ENCODE results near the gene HVCN1. TPM values are rescaled to one million over a fixed set of nuclear protein-coding genes. Genes with fewer than 3 reads are reported as not detected.

Gene HVCN1
- total and polyA plus RNA-seq, 5 donors = 11.3 to 33.4 (median 14.0) TPM

DNA sequence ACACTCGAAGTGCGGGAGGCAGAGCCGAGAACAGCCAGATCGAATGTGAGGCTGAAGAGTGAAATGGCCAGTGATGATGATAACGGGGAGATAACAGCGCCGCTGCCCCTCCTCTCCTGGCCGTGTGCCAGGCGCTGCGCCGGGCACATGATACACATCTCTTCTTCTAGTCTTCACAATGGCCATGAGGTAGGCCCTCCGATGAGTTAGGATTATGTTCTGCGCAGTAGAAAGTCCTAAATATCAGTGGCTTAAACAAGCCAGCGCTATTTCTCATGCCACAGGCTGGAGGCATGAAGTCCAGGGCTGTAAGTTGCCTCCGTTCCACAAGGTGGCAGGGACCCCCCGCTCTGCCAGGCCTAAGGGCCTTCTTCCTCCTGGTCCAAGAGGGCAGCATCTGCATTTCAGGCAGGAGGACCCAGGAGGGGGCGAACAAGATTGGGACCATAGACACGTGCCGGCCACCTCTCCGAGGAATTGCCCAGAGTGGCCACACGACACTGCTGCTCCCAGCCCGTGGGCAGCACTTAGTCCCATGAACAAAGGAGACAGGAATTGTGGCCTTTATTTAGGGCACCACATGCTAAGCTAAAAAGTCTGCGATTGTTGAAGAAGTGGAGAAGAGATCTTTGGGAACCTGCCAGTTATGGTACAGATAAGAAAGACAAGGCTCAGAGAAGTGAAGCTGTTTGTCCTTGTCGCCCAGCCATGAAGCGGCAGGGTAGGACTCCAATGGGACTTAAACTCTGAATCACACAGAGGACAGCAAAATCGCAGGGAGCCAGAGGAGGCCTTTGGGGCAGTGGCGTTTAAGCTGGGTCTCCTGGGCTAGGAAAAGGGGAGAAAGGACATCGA, 10.9 kb upstream of the HVCN1 start:
- 61% methylated on average over 28 of the region's 28 CpGs for WGBS
- DNase-seq (peak in 2 of 3 donors; percentile 71 to 79), ATAC-seq (peak; percentile 9 to 13)
- Histone ChIP-seq H3K27me3 (ENCODE audit: control insufficient read depth, insufficient read depth) (no peaks in the 10 kb centered on the region), H3K27ac (ENCODE audit: low read length) (peak overlapping the region; percentile 80), H3K4me1 (ENCODE audit: control insufficient read depth, insufficient read depth, low read length) (peaks cover 2% of the 10 kb centered on the region), H3K4me3 (ENCODE audit: low read length) (no peak overlapping the region), H3K9me3 (ENCODE audit: control insufficient read depth, low read length) (no peaks in the 10 kb centered on the region)
- intact Hi-C loops (cut with DNase I) = no loop called here

GRCh38 chr12:110698171-110698902, 9.4 kb upstream of the HVCN1 start:
- ATAC-seq (peak; percentile 84 to 87), DNase-seq (peak; percentile 79 to 91 (median 90))
- Histone ChIP-seq H3K4me3 (ENCODE audit: low read length) (no peak overlapping the region), H3K27ac (ENCODE audit: low read length) (peak overlapping the region; percentile 80), H3K27me3 (ENCODE audit: control insufficient read depth, insufficient read depth) (no peaks in the 10 kb centered on the region), H3K4me1 (ENCODE audit: control insufficient read depth, insufficient read depth, low read length) (peaks cover 2% of the 10 kb centered on the region), H3K9me3 (ENCODE audit: control insufficient read depth, low read length) (no peaks in the 10 kb centered on the region)
- intact Hi-C loops (cut with DNase I) = no loop called here
- 27% methylated on average over 20 of the region's 20 CpGs for WGBS

- intact Hi-C loops (cut with DNase I) = no loop called here
- H3K4me1 ChIP-seq (ENCODE audit: control insufficient read depth, insufficient read depth, low read length) = peaks cover 2% of the 10 kb centered on the region
- ATAC-seq (no peak), DNase-seq (no peak)
- no peaks in the 10 kb centered on the region for H3K9me3 ChIP-seq (ENCODE audit: control insufficient read depth, low read length)
- H3K27me3 ChIP-seq (ENCODE audit: control insufficient read depth, insufficient read depth) = no peaks in the 10 kb centered on the region
- no peak overlapping the region for H3K27ac ChIP-seq (ENCODE audit: low read length)
- 88% methylated on average over 2 of the region's 2 CpGs for WGBS
- no peak overlapping the region for H3K4me3 ChIP-seq (ENCODE audit: low read length)
Observed at GRCh38 chr12:110697236-110697635, 8.3 kb upstream of the HVCN1 start.

- H3K4me3 ChIP-seq (ENCODE audit: low read length) = no peak overlapping the region
- WGBS = 81% methylated on average over 3 of the region's 3 CpGs
- no peak overlapping the region for H3K27ac ChIP-seq (ENCODE audit: low read length)
- intact Hi-C loops (cut with DNase I) = no loop called here
- ATAC-seq (no peak), DNase-seq (no peak)
- no peaks in the 10 kb centered on the region for H3K9me3 ChIP-seq (ENCODE audit: control insufficient read depth, low read length)
- peaks cover 2% of the 10 kb centered on the region for H3K4me1 ChIP-seq (ENCODE audit: control insufficient read depth, insufficient read depth, low read length)
- H3K27me3 ChIP-seq (ENCODE audit: control insufficient read depth, insufficient read depth) = no peaks in the 10 kb centered on the region
Observed at GRCh38 chr12:110696283-110696682, 7.4 kb upstream of the HVCN1 start.

GRCh38 chr12:110694330-110694901, 5.5 kb upstream of the HVCN1 start:
- WGBS = 53% methylated on average over 12 of the region's 12 CpGs
- peak overlapping the region; percentile 53 for H3K27ac ChIP-seq (ENCODE audit: low read length)
- H3K4me1 ChIP-seq (ENCODE audit: control insufficient read depth, insufficient read depth, low read length) = peaks cover 2% of the 10 kb centered on the region
- intact Hi-C loops (cut with DNase I) = no loop called here
- peak; percentile 68 to 85 (median 81) for DNase-seq
- H3K27me3 ChIP-seq (ENCODE audit: control insufficient read depth, insufficient read depth) = no peaks in the 10 kb centered on the region
- no peak overlapping the region for H3K4me3 ChIP-seq (ENCODE audit: low read length)
- ATAC-seq = peak; percentile 48 to 61
- no peaks in the 10 kb centered on the region for H3K9me3 ChIP-seq (ENCODE audit: control insufficient read depth, low read length)

GRCh38 chr12:110693731-110694130, 4.8 kb upstream of the HVCN1 start:
- Histone ChIP-seq H3K9me3 (ENCODE audit: control insufficient read depth, low read length) (no peaks in the 10 kb centered on the region), H3K4me1 (ENCODE audit: control insufficient read depth, insufficient read depth, low read length) (no peaks in the 10 kb centered on the region), H3K27ac (ENCODE audit: low read length) (no peak overlapping the region), H3K4me3 (ENCODE audit: low read length) (no peak overlapping the region), H3K27me3 (ENCODE audit: control insufficient read depth, insufficient read depth) (no peaks in the 10 kb centered on the region)
- no peak for ATAC-seq
- DNase-seq = peak; percentile 45 to 77 (median 73)
- intact Hi-C loops (cut with DNase I) = no loop called here
- WGBS = 66% methylated on average over 7 of the region's 7 CpGs

DNA sequence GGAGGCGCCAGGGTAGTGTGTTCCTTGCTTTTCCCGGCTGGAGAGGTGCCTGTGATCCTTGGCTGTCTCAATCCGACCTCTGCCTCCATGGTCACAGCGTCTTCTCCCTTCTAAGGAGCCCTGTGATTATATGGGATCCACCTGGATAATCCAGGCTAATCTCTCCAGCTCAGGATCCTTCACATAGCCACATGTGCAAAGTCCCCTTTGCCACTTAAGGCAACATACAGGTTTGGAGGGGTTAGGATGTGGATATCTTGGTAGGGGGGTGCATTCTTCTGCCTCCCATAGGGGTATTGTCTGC, 1.2 kb upstream of the HVCN1 start:
- 68% methylated on average over 4 of the region's 4 CpGs for WGBS
- no peak overlapping the region for H3K4me3 ChIP-seq (ENCODE audit: low read length)
- peaks cover 7% of the 10 kb centered on the region for H3K4me1 ChIP-seq (ENCODE audit: control insufficient read depth, insufficient read depth, low read length)
- H3K27ac ChIP-seq (ENCODE audit: low read length) = no peak overlapping the region
- no peaks in the 10 kb centered on the region for H3K9me3 ChIP-seq (ENCODE audit: control insufficient read depth, low read length)
- intact Hi-C loops (cut with DNase I) = no loop called here
- DNase-seq (no peak), ATAC-seq (no peak)
- no peaks in the 10 kb centered on the region for H3K27me3 ChIP-seq (ENCODE audit: control insufficient read depth, insufficient read depth)

DNA sequence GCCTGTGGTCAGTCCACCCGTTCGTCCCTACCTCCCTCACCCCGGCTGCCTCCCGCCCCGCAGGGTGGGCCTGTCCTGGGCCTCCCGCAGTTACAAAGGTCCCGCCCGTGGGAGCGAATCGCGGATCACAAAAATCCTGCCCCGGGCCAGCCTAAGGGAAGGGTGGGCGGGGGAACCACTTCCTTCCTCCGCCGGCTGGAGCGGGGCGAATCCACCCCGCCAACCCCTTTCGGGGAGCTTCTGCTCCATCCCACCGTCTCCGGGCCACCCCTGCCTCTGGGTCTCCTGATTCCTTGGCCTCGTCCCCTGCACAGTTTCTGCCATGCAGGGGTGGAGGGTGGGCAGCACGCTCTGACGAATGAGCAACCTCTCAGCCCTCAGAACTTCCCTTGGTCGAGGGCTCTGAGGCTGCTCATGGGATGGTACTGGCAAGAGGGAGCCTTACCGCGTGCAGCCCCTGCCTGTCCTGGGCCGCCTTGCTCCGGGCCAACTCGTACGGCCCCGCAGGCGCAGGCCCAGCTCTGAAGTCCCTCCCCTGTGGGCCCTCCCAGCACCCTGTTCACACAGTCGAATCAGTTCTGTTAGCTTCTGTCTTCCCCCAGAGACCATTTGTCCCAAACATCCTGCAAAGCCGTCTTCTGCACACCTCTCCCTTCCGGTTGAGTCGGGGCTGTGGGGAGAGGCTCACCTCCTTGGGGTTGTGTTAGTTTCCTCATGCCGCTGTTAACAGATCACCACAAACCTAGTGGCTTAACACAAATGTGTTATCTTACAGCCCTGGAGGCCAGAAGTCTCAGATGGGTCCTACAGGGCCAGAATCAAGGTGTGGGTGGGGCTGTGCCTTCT, 589 bp upstream of the HVCN1 start:
- Histone ChIP-seq H3K4me3 (ENCODE audit: low read length) (peak overlapping the region; percentile 51), H3K27me3 (ENCODE audit: control insufficient read depth, insufficient read depth) (no peaks in the 10 kb centered on the region), H3K9me3 (ENCODE audit: control insufficient read depth, low read length) (no peaks in the 10 kb centered on the region), H3K27ac (ENCODE audit: low read length) (peak overlapping the region; percentile 37), H3K4me1 (ENCODE audit: control insufficient read depth, insufficient read depth, low read length) (peaks cover 7% of the 10 kb centered on the region)
- ATAC-seq (peak; percentile 80 to 82), DNase-seq (peak; percentile 72 to 88 (median 87))
- intact Hi-C loops (cut with DNase I) = no loop called here
- 5% methylated on average over 38 of the region's 38 CpGs for WGBS

- peak overlapping the region; percentile 3 for H3K4me3 ChIP-seq (ENCODE audit: low read length)
- DNase-seq (no peak), ATAC-seq (no peak)
- no peak overlapping the region for H3K27ac ChIP-seq (ENCODE audit: low read length)
- WGBS = 86% methylated on average over 15 of the region's 15 CpGs
- H3K4me1 ChIP-seq (ENCODE audit: control insufficient read depth, insufficient read depth, low read length) = peaks cover 7% of the 10 kb centered on the region
- no peaks in the 10 kb centered on the region for H3K27me3 ChIP-seq (ENCODE audit: control insufficient read depth, insufficient read depth)
- H3K9me3 ChIP-seq (ENCODE audit: control insufficient read depth, low read length) = no peaks in the 10 kb centered on the region
- intact Hi-C loops (cut with DNase I) = no loop called here
Observed at GRCh38 chr12:110687396-110688169, 1.3 kb downstream of the HVCN1 start.

GRCh38 chr12:110686294-110686903, 2.5 kb downstream of the HVCN1 start:
- DNase-seq (no peak), ATAC-seq (no peak)
- H3K27me3 ChIP-seq (ENCODE audit: control insufficient read depth, insufficient read depth) = no peaks in the 10 kb centered on the region
- H3K27ac ChIP-seq (ENCODE audit: low read length) = no peak overlapping the region
- no peak overlapping the region for H3K4me3 ChIP-seq (ENCODE audit: low read length)
- H3K9me3 ChIP-seq (ENCODE audit: control insufficient read depth, low read length) = no peaks in the 10 kb centered on the region
- H3K4me1 ChIP-seq (ENCODE audit: control insufficient read depth, insufficient read depth, low read length) = peaks cover 7% of the 10 kb centered on the region
- intact Hi-C loops (cut with DNase I) = no loop called here
- WGBS = 96% methylated on average over 3 of the region's 3 CpGs

Data from right cardiac atrium (tissue), 5 donors.